ENCODE measurements around the gene EHF.

- TF ChIP-seq, protein P1, sequence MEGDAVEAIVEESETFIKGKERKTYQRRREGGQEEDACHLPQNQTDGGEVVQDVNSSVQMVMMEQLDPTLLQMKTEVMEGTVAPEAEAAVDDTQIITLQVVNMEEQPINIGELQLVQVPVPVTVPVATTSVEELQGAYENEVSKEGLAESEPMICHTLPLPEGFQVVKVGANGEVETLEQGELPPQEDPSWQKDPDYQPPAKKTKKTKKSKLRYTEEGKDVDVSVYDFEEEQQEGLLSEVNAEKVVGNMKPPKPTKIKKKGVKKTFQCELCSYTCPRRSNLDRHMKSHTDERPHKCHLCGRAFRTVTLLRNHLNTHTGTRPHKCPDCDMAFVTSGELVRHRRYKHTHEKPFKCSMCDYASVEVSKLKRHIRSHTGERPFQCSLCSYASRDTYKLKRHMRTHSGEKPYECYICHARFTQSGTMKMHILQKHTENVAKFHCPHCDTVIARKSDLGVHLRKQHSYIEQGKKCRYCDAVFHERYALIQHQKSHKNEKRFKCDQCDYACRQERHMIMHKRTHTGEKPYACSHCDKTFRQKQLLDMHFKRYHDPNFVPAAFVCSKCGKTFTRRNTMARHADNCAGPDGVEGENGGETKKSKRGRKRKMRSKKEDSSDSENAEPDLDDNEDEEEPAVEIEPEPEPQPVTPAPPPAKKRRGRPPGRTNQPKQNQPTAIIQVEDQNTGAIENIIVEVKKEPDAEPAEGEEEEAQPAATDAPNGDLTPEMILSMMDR (IDR thresholded peaks at IDR 0.05), result no peak
- TF ChIP-seq POLR2A (IDR thresholded peaks at IDR 0.05), result no peak
Measured at GRCh38 chr11:34680918-34681586, 60.2 kb downstream of the EHF start.

Data from body of pancreas (tissue), 4 donors.